IMR-90 (cell line): ENCODE measurements around the gene GFM2. TPM values are rescaled to one million over a fixed set of nuclear protein-coding genes. Genes with fewer than 3 reads are reported as not detected.

Source experiments
- ATAC-seq: fragments of 200-7000 bp; cut with Tn5 transposase; 2 replicates; pipeline ENCODE4 v1.9.1; 2020; ENCODE audit warnings: low read depth, mild to moderate bottlenecking, moderate library complexity
- BruUV-seq: library from RNA; stranded (reverse); fragments of 400-500 nt; replicated peaks from 2 replicates; lab custom pipeline; 2021; lab: Mats Ljungman, UMichigan
- CTCF ChIA-PET: fragments of 300-600 bp; formaldehyde crosslinking; extraction: SDS; loops from one replicate; lab custom pipeline; 2021; ENCODE audit warnings: antibody characterized with exemption; lab: Yijun Ruan, JAX
- POLR2A ChIA-PET: fragments of 300-600 bp; sonication (Branson Sonifier 250); formaldehyde crosslinking; loops from one replicate; lab custom pipeline; 2022; ENCODE audit warnings: antibody characterized with exemption; ENCODE audit not compliant: unreplicated experiment; lab: Charles Lee
- DNase-seq: peaks from one replicate; pipeline ENCODE4 v3.0.0; 2013
- H2AFZ ChIP-seq: replicated peaks from 2 replicates; pipeline ENCODE3; 2013; ENCODE audit warnings: low read length, mild to moderate bottlenecking; ENCODE audit not compliant: poor library complexity
- H2AK5ac ChIP-seq: 2 replicates; pipeline ENCODE4 v1.6.1; 2013; ENCODE audit warnings: low read depth, low read length, inconsistent platforms
- H2AK9ac ChIP-seq: replicated peaks from 2 replicates; pipeline ENCODE3; 2013; ENCODE audit warnings: mild to moderate bottlenecking, low read depth, low read length, moderate library complexity; ENCODE audit not compliant: poor library complexity
- H2BK120ac ChIP-seq: 2 replicates; pipeline ENCODE4 v1.6.1; 2013; ENCODE audit warnings: low read depth, low read length, inconsistent platforms
- H2BK15ac ChIP-seq: 3 replicates; pipeline ENCODE4 v1.6.1; 2013; ENCODE audit warnings: low read depth, low read length, inconsistent platforms
- H2BK20ac ChIP-seq: 2 replicates; pipeline ENCODE4 v1.6.1; 2013; ENCODE audit warnings: low read depth, mild to moderate bottlenecking, inconsistent platforms, low read length, moderate library complexity
- H2BK5ac ChIP-seq: 2 replicates; pipeline ENCODE4 v1.6.1; 2013; ENCODE audit warnings: mild to moderate bottlenecking, low read depth, low read length, inconsistent platforms; ENCODE audit not compliant: poor library complexity, severe bottlenecking
- H3K14ac ChIP-seq: replicated peaks from 2 replicates; pipeline ENCODE4 v1.6.1; 2013; ENCODE audit warnings: low read depth, low read length, inconsistent platforms
- H3K18ac ChIP-seq: 2 replicates; pipeline ENCODE4 v1.6.1; 2013; ENCODE audit warnings: low read depth, low read length, control low read depth
- H3K23ac ChIP-seq: 2 replicates; pipeline ENCODE4 v1.6.1; 2013; ENCODE audit warnings: low read depth, low read length, inconsistent platforms
- H3K27ac ChIP-seq: 2 replicates; pipeline ENCODE4 v1.5.1; 2013; ENCODE audit warnings: mild to moderate bottlenecking, control low read depth, low read length; ENCODE audit not compliant: insufficient read depth
- H3K27me3 ChIP-seq: 2 replicates; pipeline ENCODE4 v1.6.1; 2013; ENCODE audit warnings: low read length; ENCODE audit not compliant: control insufficient read depth, insufficient read depth
- H3K36me3 ChIP-seq: 2 replicates; pipeline ENCODE4 v1.6.1; 2013; ENCODE audit warnings: low read length, mixed read lengths; ENCODE audit not compliant: control insufficient read depth, insufficient read depth
- H3K4ac ChIP-seq: 2 replicates; pipeline ENCODE4 v1.6.1; 2013; ENCODE audit warnings: low read depth, low read length, inconsistent platforms
- H3K4me1 ChIP-seq: 2 replicates; pipeline ENCODE4 v1.6.1; 2013; ENCODE audit warnings: low read length, mixed read lengths; ENCODE audit not compliant: control insufficient read depth, insufficient read depth
- H3K4me2 ChIP-seq: 2 replicates; pipeline ENCODE4 v1.6.1; 2013; ENCODE audit warnings: low read depth, mild to moderate bottlenecking, control low read depth, low read length, moderate library complexity
- H3K4me3 ChIP-seq: 2 replicates; pipeline ENCODE4 v1.5.1; 2013; ENCODE audit warnings: low read depth, mild to moderate bottlenecking, control low read depth, low read length, moderate library complexity; ENCODE audit not compliant: insufficient read depth
- H3K56ac ChIP-seq: 2 replicates; pipeline ENCODE4 v1.6.1; 2013; ENCODE audit warnings: low read length, inconsistent platforms; ENCODE audit not compliant: insufficient read depth; ENCODE audit errors: extremely low read depth
- H3K79me1 ChIP-seq, 2 experiments: 2 replicates each; pipeline ENCODE4 v1.6.1; 2013; ENCODE audit warnings: low read length in 2 of 2, inconsistent platforms in 1 of 2, low read depth in 1 of 2
- H3K9ac ChIP-seq: 2 replicates; pipeline ENCODE4 v1.6.1; 2013; ENCODE audit warnings: low read depth, low read length, control low read depth
- H3K9me1 ChIP-seq: 2 replicates; pipeline ENCODE4 v1.6.1; 2013; ENCODE audit warnings: low read length, inconsistent platforms; ENCODE audit not compliant: insufficient read depth
- H3K9me3 ChIP-seq: 2 replicates; pipeline ENCODE4 v1.6.1; 2013; ENCODE audit warnings: low read length; ENCODE audit not compliant: control insufficient read depth, insufficient read depth
- H4K20me1 ChIP-seq: 2 replicates; pipeline ENCODE4 v1.6.1; 2013; ENCODE audit warnings: low read length, inconsistent platforms; ENCODE audit not compliant: insufficient read depth
- H4K5ac ChIP-seq: 2 replicates; pipeline ENCODE4 v1.6.1; 2013; ENCODE audit warnings: mild to moderate bottlenecking, low read depth, low read length, control low read depth
- H4K8ac ChIP-seq, 2 experiments: 2 replicates each; pipeline ENCODE4 v1.6.1; 2013; ENCODE audit warnings: low read depth in 2 of 2, low read length in 2 of 2, control low read depth in 1 of 2, inconsistent platforms in 1 of 2
- H4K91ac ChIP-seq: 2 replicates; pipeline ENCODE4 v1.6.1; 2013; ENCODE audit warnings: low read depth, low read length, inconsistent platforms; ENCODE audit not compliant: insufficient read depth
- CEBPB ChIP-seq: IDR thresholded peaks from 2 replicates; pipeline ENCODE4 v1.6.1; 2012; ENCODE audit warnings: low read depth, low read length, improper control_type of control experiment
- SMC3 ChIP-seq: fragments of 150-350 bp; IDR thresholded peaks from 2 replicates; pipeline ENCODE4 v1.6.1; 2016; ENCODE audit warnings: low read depth, mild to moderate bottlenecking, antibody characterized with exemption, low read length, moderate library complexity
- WGBS, 2 experiments: methylation state at CpG; one replicate each; pipeline versions ENCODE4 v1.1.5 to v1.1.7; 2013; ENCODE audit warnings: missing lambda C conversion rate in 2 of 2; ENCODE audit not compliant: insufficient read length in 1 of 2; ENCODE audit errors: extremely low coverage in 2 of 2; 5-methylcytosine and 5-hydroxymethylcytosine counted together
- dilution Hi-C: fragments of 300-500 bp; cut with HindIII; formaldehyde crosslinking; loops from one replicate; pipeline ENCODE4 v1.14.3; 2018; ENCODE audit warnings: low sequenced_read_pairs; ENCODE audit not compliant: unreplicated experiment
- in situ Hi-C: fragments of 300-500 bp; cut with MboI; formaldehyde crosslinking; loops from 3 replicates; pipeline ENCODE4 v1.14.3; 2019; ENCODE audit warnings: low sequenced_read_pairs, inconsistent platforms, mixed read lengths
- intact Hi-C: fragments of 100-400 bp; cut with micrococcal nuclease; formaldehyde crosslinking; loops from 2 replicates; pipeline ENCODE4 v1.10.0; 2022
- polyA plus RNA-seq, 3 experiments: library from polyadenylated mRNA; depleted of rRNA; stranded (reverse); fragments of >200 nt; gene quantifications; 2 replicates each; pipeline ENCODE4 v1.2.3, GENCODE V29; 2012; ENCODE audit warnings: low replicate concordance in 1 of 3
- total RNA-seq: library from RNA; depleted of rRNA; stranded (reverse); fragments of >200 nt; gene quantifications from 2 replicates; pipeline ENCODE4 v1.2.3, GENCODE V29; 2012

GFM2 gene
- total and polyA plus RNA-seq, 2 of the 4 experiments (the other 2 are of a cell fraction), result 23.3 to 45.7 TPM

- Histone ChIP-seq H2AK9ac (no peak overlapping the region), H3K9me1 (no peaks in the 10 kb centered on the region), H3K56ac (no peak overlapping the region), H2BK20ac (no peak overlapping the region), H3K4me3 (no peak overlapping the region), H3K4me1 (no peaks in the 10 kb centered on the region), H3K9ac (no peak overlapping the region), H2AFZ (no peak overlapping the region), H3K27ac (no peak overlapping the region), H4K20me1 (no peaks in the 10 kb centered on the region), H4K5ac (no peak overlapping the region), H3K4me2 (no peak overlapping the region), H3K27me3 (no peaks in the 10 kb centered on the region), H3K14ac (no peak overlapping the region), H2BK5ac (no peak overlapping the region), H4K8ac (no peak overlapping the region), H3K79me1 (no peaks in the 10 kb centered on the region; a peak in 1 of 4 replicates), H2BK15ac (no peak overlapping the region), H3K4ac (no peak overlapping the region), H3K23ac (no peak overlapping the region), H2BK120ac (no peak overlapping the region), H4K91ac (no peak overlapping the region), H2AK5ac (no peak overlapping the region), H3K9me3 (no peaks in the 10 kb centered on the region), H3K36me3 (peaks cover 12% of the 10 kb centered on the region), H3K18ac (no peak overlapping the region)
- no TSS peak for BruUV-seq
- dilution Hi-C loops (no loop called here), in situ Hi-C loops (no loop called here), intact Hi-C loops (no loop called here)
- ChIA-PET CTCF (interaction anchor here (0.6 kb wide), 1 partner anchor 1873 kb away, joined by 3 read pairs; no protein-coding TSS in a partner anchor), POLR2A (no interaction called here)
- TF ChIP-seq SMC3 (no peak), CEBPB (no peak)
- WGBS, 2 experiments, result no CpG with 5 or more reads among the region's 6 CpGs
- no peak for DNase-seq
- ATAC-seq, result no peak
Observed at GRCh38 chr5:74736759-74737158, 30.2 kb downstream of the GFM2 start.
